ENCODE data around the gene NFE2L3. TPM values are rescaled to one million over a fixed set of nuclear protein-coding genes. Genes with fewer than 3 reads are reported as not detected.

The NFE2L3 gene
- total and polyA plus RNA-seq, 2 of the 4 experiments (the other 2 are of a cell fraction): 28.0 to 43.2 TPM

DNA sequence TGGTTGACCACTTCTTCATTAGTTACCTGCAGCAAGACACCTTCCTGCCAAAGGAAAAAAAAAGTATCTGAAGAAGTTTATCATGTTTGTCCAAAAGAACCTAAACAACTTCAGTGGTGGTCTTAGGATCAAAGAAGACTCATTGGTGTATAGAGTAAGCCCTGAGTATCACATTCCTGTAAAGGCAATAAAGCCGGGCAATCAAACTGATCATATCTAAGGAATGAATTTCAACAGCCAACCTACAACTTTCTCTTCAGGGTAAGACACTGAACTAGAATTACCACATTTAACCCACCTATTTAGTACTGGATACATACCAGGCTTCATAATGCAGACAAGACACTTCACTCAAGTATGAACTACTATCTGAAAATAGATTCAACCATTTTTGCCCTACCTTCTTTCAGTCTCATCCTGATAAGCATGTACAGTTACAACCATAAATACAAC, 38.4 kb downstream of the NFE2L3 start:
- ChIA-PET POLR2A (ENCODE audit: unreplicated experiment) (no interaction called here), CTCF (no interaction called here)
- H3K18ac ChIP-seq (ENCODE audit: low read depth, low read length): no peak overlapping the region
- H3K27me3 ChIP-seq (ENCODE audit: control insufficient read depth, insufficient read depth, low read length): no peaks in the 10 kb centered on the region
- H2AK9ac ChIP-seq (replicated peaks; ENCODE audit: low read depth, low read length, poor library complexity): no peak overlapping the region
- no peak overlapping the region for H3K27ac ChIP-seq (ENCODE audit: insufficient read depth, low read length)
- no peak overlapping the region for H3K9ac ChIP-seq (ENCODE audit: low read depth, low read length)
- no TSS peak for BruUV-seq (replicated peaks)
- no peak overlapping the region for H2BK20ac ChIP-seq (ENCODE audit: low read depth, low read length)
- no peak for TF ChIP-seq FOS (IDR thresholded peaks at IDR 0.05; ENCODE audit: low read depth, low read length)
- TF ChIP-seq, protein P1, sequence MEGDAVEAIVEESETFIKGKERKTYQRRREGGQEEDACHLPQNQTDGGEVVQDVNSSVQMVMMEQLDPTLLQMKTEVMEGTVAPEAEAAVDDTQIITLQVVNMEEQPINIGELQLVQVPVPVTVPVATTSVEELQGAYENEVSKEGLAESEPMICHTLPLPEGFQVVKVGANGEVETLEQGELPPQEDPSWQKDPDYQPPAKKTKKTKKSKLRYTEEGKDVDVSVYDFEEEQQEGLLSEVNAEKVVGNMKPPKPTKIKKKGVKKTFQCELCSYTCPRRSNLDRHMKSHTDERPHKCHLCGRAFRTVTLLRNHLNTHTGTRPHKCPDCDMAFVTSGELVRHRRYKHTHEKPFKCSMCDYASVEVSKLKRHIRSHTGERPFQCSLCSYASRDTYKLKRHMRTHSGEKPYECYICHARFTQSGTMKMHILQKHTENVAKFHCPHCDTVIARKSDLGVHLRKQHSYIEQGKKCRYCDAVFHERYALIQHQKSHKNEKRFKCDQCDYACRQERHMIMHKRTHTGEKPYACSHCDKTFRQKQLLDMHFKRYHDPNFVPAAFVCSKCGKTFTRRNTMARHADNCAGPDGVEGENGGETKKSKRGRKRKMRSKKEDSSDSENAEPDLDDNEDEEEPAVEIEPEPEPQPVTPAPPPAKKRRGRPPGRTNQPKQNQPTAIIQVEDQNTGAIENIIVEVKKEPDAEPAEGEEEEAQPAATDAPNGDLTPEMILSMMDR (conservative IDR thresholded peaks at IDR 0.05; ENCODE audit: low read depth, low read length): no peak
- no peak for TF ChIP-seq BHLHE40 (IDR thresholded peaks at IDR 0.05; ENCODE audit: low read depth, low read length)
- TF ChIP-seq, protein P2, sequence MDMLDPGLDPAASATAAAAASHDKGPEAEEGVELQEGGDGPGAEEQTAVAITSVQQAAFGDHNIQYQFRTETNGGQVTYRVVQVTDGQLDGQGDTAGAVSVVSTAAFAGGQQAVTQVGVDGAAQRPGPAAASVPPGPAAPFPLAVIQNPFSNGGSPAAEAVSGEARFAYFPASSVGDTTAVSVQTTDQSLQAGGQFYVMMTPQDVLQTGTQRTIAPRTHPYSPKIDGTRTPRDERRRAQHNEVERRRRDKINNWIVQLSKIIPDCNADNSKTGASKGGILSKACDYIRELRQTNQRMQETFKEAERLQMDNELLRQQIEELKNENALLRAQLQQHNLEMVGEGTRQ (IDR thresholded peaks at IDR 0.05; ENCODE audit: low read depth, low read length): no peak
- no peak for TF ChIP-seq CEBPB (IDR thresholded peaks at IDR 0.05; ENCODE audit: low read depth, low read length)
- TF ChIP-seq MAFK (IDR thresholded peaks at IDR 0.05; ENCODE audit: low read depth, low read length): no peak
- TF ChIP-seq RFX5 (IDR thresholded peaks at IDR 0.05; ENCODE audit: low read depth, low read length): no peak
- no peak for TF ChIP-seq MAZ (IDR thresholded peaks at IDR 0.05; ENCODE audit: borderline replicate concordance, low read depth, low read length)
- TF ChIP-seq POLR2A (IDR thresholded peaks at IDR 0.05; ENCODE audit: low read depth, low read length): no peak
- TF ChIP-seq, protein P3, sequence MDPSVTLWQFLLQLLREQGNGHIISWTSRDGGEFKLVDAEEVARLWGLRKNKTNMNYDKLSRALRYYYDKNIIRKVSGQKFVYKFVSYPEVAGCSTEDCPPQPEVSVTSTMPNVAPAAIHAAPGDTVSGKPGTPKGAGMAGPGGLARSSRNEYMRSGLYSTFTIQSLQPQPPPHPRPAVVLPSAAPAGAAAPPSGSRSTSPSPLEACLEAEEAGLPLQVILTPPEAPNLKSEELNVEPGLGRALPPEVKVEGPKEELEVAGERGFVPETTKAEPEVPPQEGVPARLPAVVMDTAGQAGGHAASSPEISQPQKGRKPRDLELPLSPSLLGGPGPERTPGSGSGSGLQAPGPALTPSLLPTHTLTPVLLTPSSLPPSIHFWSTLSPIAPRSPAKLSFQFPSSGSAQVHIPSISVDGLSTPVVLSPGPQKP (IDR thresholded peaks at IDR 0.05; ENCODE audit: borderline replicate concordance, low read depth, low read length): no peak
- no peak overlapping the region for H4K8ac ChIP-seq (ENCODE audit: low read depth in 2 of 2, low read length in 2 of 2)
- peaks cover 78% of the 10 kb centered on the region for H4K20me1 ChIP-seq (ENCODE audit: insufficient read depth, low read length)
- no peaks in the 10 kb centered on the region for H3K9me3 ChIP-seq (ENCODE audit: control insufficient read depth, insufficient read depth, low read length)
- dilution Hi-C loops (cut with HindIII; ENCODE audit: low sequenced_read_pairs, unreplicated experiment) (no loop called here), in situ Hi-C loops (cut with MboI; ENCODE audit: low sequenced_read_pairs) (loop anchor here (10.0 kb wide), 2 partner anchors 914 to 954 kb away; partner anchors contain the start of genes HOXA2, HOXA5 and HOXA6), intact Hi-C loops (cut with micrococcal nuclease) (no loop called here)
- no CpG with 5 or more reads among the region's 1 CpG for WGBS, 2 experiments (ENCODE audit: extremely low coverage in 2 of 2, insufficient read length in 1 of 2)
- H3K4me1 ChIP-seq (ENCODE audit: control insufficient read depth, insufficient read depth, low read length): peaks cover 3% of the 10 kb centered on the region
- no peak overlapping the region for H2AFZ ChIP-seq (replicated peaks; ENCODE audit: low read length, poor library complexity)
- no peak overlapping the region for H2AK5ac ChIP-seq (ENCODE audit: low read depth, low read length)
- H3K56ac ChIP-seq (ENCODE audit: extremely low read depth, insufficient read depth, low read length): no peak overlapping the region
- peaks cover 47% of the 10 kb centered on the region for H3K36me3 ChIP-seq (ENCODE audit: control insufficient read depth, insufficient read depth, low read length)
- H3K23ac ChIP-seq (ENCODE audit: low read depth, low read length): no peak overlapping the region
- H3K4me3 ChIP-seq (ENCODE audit: insufficient read depth, low read depth, low read length): no peak overlapping the region
- no peak for DNase-seq
- H2BK15ac ChIP-seq (ENCODE audit: low read depth, low read length): no peak overlapping the region
- no peak overlapping the region for H3K4ac ChIP-seq (ENCODE audit: low read depth, low read length)
- no peak overlapping the region for H4K5ac ChIP-seq (ENCODE audit: low read depth, low read length)
- H4K91ac ChIP-seq (ENCODE audit: insufficient read depth, low read depth, low read length): no peak overlapping the region
- no peak overlapping the region for H3K4me2 ChIP-seq (ENCODE audit: low read depth, low read length)
- H3K14ac ChIP-seq (replicated peaks; ENCODE audit: low read depth, low read length): no peak overlapping the region
- H3K9me1 ChIP-seq (ENCODE audit: insufficient read depth, low read length): no peaks in the 10 kb centered on the region
- ATAC-seq (ENCODE audit: low read depth): no peak
- H2BK5ac ChIP-seq (ENCODE audit: low read depth, low read length, poor library complexity, severe bottlenecking): no peak overlapping the region
- peaks cover 38 to 66% of the 10 kb centered on the region in 2 experiments for H3K79me1 ChIP-seq (ENCODE audit: low read depth in 1 of 2, low read length in 2 of 2)
- H2BK120ac ChIP-seq (ENCODE audit: low read depth, low read length): no peak overlapping the region
